ENCODE measurements around the gene RTCB. TPM values are rescaled to one million over a fixed set of nuclear protein-coding genes. Genes with fewer than 3 reads are reported as not detected.

RTCB gene
- total RNA-seq, 4 donors from 2014 or later: 62.7 to 181 (median 126) TPM

DNA sequence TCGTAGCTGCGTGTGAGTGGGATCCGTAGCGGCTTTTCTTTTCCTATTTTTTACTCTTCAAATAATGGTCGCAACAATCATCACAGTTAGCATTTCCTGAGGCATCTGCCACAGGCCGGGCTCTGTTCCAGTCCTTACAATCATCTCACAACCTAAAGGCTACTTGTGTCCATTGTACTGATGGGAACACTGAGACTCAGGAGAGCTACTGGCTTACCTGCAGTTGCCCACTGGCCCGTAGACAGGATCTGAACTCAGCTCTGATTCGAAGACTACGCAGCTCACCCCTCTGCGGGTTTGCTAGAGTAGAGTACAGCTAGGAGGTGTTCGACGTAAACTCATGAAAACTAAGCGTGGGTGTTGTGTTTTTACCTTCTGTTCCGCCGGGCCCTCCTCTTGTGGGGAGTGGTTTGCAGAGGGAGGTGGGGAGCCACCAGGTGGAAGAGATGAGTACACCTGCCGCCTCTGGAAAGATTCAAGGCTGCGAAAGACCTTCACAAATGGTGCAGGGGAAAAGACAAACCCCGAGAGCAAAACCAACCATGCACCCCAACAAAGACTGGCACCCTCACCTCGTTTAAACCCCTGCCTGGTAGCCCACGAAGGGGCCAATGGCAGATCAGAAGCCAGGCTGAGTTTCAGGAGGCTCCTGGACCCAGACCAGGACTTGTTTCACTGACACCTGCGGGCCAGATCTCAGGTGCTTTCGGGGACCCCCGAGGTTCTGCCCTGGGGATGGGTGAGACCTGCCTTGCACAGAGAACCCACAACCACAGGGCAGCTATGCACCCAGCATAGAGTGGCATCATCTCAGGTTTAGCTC, 72.6 kb downstream of the RTCB start:
- TF ChIP-seq, protein P1, sequence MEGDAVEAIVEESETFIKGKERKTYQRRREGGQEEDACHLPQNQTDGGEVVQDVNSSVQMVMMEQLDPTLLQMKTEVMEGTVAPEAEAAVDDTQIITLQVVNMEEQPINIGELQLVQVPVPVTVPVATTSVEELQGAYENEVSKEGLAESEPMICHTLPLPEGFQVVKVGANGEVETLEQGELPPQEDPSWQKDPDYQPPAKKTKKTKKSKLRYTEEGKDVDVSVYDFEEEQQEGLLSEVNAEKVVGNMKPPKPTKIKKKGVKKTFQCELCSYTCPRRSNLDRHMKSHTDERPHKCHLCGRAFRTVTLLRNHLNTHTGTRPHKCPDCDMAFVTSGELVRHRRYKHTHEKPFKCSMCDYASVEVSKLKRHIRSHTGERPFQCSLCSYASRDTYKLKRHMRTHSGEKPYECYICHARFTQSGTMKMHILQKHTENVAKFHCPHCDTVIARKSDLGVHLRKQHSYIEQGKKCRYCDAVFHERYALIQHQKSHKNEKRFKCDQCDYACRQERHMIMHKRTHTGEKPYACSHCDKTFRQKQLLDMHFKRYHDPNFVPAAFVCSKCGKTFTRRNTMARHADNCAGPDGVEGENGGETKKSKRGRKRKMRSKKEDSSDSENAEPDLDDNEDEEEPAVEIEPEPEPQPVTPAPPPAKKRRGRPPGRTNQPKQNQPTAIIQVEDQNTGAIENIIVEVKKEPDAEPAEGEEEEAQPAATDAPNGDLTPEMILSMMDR (IDR thresholded peaks at IDR 0.05): no peak
- TF ChIP-seq POLR2A (IDR thresholded peaks at IDR 0.05): no peak
- Histone ChIP-seq H3K9me3 (no peaks in the 10 kb centered on the region), H3K27me3 (no peaks in the 10 kb centered on the region), H3K27ac (no peak overlapping the region), H3K4me1 (no peaks in the 10 kb centered on the region), H3K4me3 (no peak overlapping the region), H3K36me3 (no peaks in the 10 kb centered on the region)
- DNase-seq: no peak

DNA sequence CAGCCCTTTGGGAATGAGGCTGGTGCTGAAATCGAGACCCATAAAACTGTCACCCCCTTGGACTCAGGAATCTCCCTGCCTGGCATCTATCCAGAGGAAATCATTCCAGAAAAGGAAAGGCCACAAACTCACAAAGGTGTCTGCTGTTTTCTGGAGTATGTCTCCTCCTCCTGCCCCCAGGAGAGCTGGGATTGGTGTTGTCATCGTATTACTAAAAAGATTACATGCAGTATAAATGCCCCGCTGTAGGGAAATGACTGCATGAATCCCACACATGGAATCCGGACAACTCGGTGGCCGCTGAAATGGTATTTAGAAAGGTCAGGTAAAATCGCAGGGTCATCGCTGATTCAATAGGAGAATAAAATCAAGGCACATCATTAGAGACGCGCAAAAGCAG, 73.3 kb downstream of the RTCB start:
- no peak for DNase-seq
- Histone ChIP-seq H3K36me3 (no peaks in the 10 kb centered on the region), H3K4me1 (no peaks in the 10 kb centered on the region), H3K27ac (no peak overlapping the region), H3K27me3 (no peaks in the 10 kb centered on the region), H3K9me3 (no peaks in the 10 kb centered on the region), H3K4me3 (no peak overlapping the region)
- TF ChIP-seq, protein P1 (IDR thresholded peaks at IDR 0.05): no peak
- TF ChIP-seq POLR2A (IDR thresholded peaks at IDR 0.05): no peak

Small RNA genes lying within 50 kb of the gene (small RNA-seq; reads per million reads assigned to genes)
- 0 reads per million in 2 donors for gene AL021937.2
- gene IGLVIVOR22-2: 0 reads per million in 2 donors
- gene RF02171: 0 reads per million in 2 donors
- 0 reads per million in 2 donors for gene RF02172

Other genes starting within 250 kb of the RTCB start
- gene RFPL2, start 207.2 kb downstream of the RTCB start, total RNA-seq: not detected
- gene SLC5A4, start 156.9 kb downstream of the RTCB start, total RNA-seq: 10 to 100 TPM in 2 of 4 donors, 1 to 10 TPM in 2; 1.7 to 56.9 (median 19.0) TPM
- not detected for gene RFPL3, start 54.4 kb downstream of the RTCB start, total RNA-seq
- not detected for gene BPIFC, start 52.2 kb upstream of the RTCB start, total RNA-seq
- gene FBXO7, start 62.6 kb upstream of the RTCB start, total RNA-seq: 10 to 100 TPM; 61.1 to 98.3 (median 80.9) TPM

Data from Peyer's patch (tissue), 4 donors.